ENCODE data around the gene EFNA2.

GRCh38 chr19:1291761-1292418 is 6.2 kb downstream of the EFNA2 start:
- TF ChIP-seq CTCF (conservative IDR thresholded peaks at IDR 0.05; ENCODE audit: low read length) (no peak), EZH2phosphoT487 (IDR thresholded peaks at IDR 0.05; ENCODE audit: borderline replicate concordance) (no peak)
